IPS-18c (cell line): ENCODE results near the gene DENND1A.

ENCODE experiments used
- H3K4me3 ChIP-seq: 2 replicates; pipeline ENCODE4 v1.7.0; 2013; ENCODE audit warnings: low read depth, mild to moderate bottlenecking, low read length, moderate library complexity; ENCODE audit not compliant: insufficient read depth
- H3K9me3 ChIP-seq: one replicate; pipeline ENCODE4 v1.6.1; 2013; ENCODE audit warnings: mild to moderate bottlenecking, low read length, moderate library complexity; ENCODE audit not compliant: control insufficient read depth, insufficient read depth

The DENND1A gene

GRCh38 chr9:123712399-123712798 lies 217.5 kb downstream of the DENND1A start:
- Histone ChIP-seq H3K4me3 (no peak overlapping the region), H3K9me3 (no peaks in the 10 kb centered on the region)

GRCh38 chr9:123710299-123710698 lies 219.6 kb downstream of the DENND1A start:
- Histone ChIP-seq H3K4me3 (no peak overlapping the region), H3K9me3 (no peaks in the 10 kb centered on the region)

GRCh38 chr9:123702483-123702882 lies 227.4 kb downstream of the DENND1A start:
- Histone ChIP-seq H3K4me3 (no peak overlapping the region), H3K9me3 (peaks cover 3% of the 10 kb centered on the region)

GRCh38 chr9:123697686-123698085 lies 232.2 kb downstream of the DENND1A start:
- no peak overlapping the region for H3K4me3 ChIP-seq
- no peaks in the 10 kb centered on the region for H3K9me3 ChIP-seq

GRCh38 chr9:123696476-123696875 lies 233.4 kb downstream of the DENND1A start:
- Histone ChIP-seq H3K4me3 (no peak overlapping the region), H3K9me3 (no peaks in the 10 kb centered on the region)

- no peaks in the 10 kb centered on the region for H3K9me3 ChIP-seq
- no peak overlapping the region for H3K4me3 ChIP-seq
These were observed 234.5 kb downstream of the DENND1A start for GRCh38 chr9:123695386-123695785.

- H3K4me3 ChIP-seq, result no peak overlapping the region
- H3K9me3 ChIP-seq, result no peaks in the 10 kb centered on the region
These were observed 238.1 kb downstream of the DENND1A start for GRCh38 chr9:123691765-123692303.

- Histone ChIP-seq H3K4me3 (no peak overlapping the region), H3K9me3 (no peaks in the 10 kb centered on the region)
These were observed 240.1 kb downstream of the DENND1A start for GRCh38 chr9:123689701-123690428.

- Histone ChIP-seq H3K4me3 (no peak overlapping the region), H3K9me3 (no peaks in the 10 kb centered on the region)
These were observed 242.6 kb downstream of the DENND1A start for GRCh38 chr9:123687246-123687751.

GRCh38 chr9:123686829-123687192 lies 243.1 kb downstream of the DENND1A start:
- Histone ChIP-seq H3K4me3 (no peak overlapping the region), H3K9me3 (no peaks in the 10 kb centered on the region)

GRCh38 chr9:123686131-123686828 lies 243.6 kb downstream of the DENND1A start:
- Histone ChIP-seq H3K9me3 (no peaks in the 10 kb centered on the region), H3K4me3 (no peak overlapping the region)

- no peaks in the 10 kb centered on the region for H3K9me3 ChIP-seq
- H3K4me3 ChIP-seq, result no peak overlapping the region
These were observed 244.3 kb downstream of the DENND1A start for GRCh38 chr9:123685489-123686083.

GRCh38 chr9:123684393-123685149 lies 245.4 kb downstream of the DENND1A start:
- H3K4me3 ChIP-seq, result no peak overlapping the region

GRCh38 chr9:123682746-123683145 lies 247.2 kb downstream of the DENND1A start:
- Histone ChIP-seq H3K4me3 (no peak overlapping the region), H3K9me3 (no peaks in the 10 kb centered on the region)

More at GRCh38 chr9:123684393-123685149, 245.4 kb downstream of the DENND1A start:
- no peaks in the 10 kb centered on the region for H3K9me3 ChIP-seq

- H3K9me3 ChIP-seq, result no peaks in the 10 kb centered on the region
- H3K4me3 ChIP-seq, result no peak overlapping the region
These were observed 249.6 kb downstream of the DENND1A start for GRCh38 chr9:123680352-123680751.

GRCh38 chr9:123679330-123679987 lies 250.5 kb downstream of the DENND1A start:
- Histone ChIP-seq H3K9me3 (no peaks in the 10 kb centered on the region), H3K4me3 (no peak overlapping the region)

GRCh38 chr9:123678878-123679329 lies 251.0 kb downstream of the DENND1A start:
- no peak overlapping the region for H3K4me3 ChIP-seq
- H3K9me3 ChIP-seq, result no peaks in the 10 kb centered on the region
